GM18870 (cell line): ENCODE measurements around the gene KIF19.

Experiments used
- ATAC-seq: cut with Tn5 transposase; IDR thresholded peaks from one replicate; pipeline ENCODE4 v1.9.1; 2021; ENCODE audit warnings: moderate library complexity; ENCODE audit not compliant: unreplicated experiment

Gene KIF19

DNA sequence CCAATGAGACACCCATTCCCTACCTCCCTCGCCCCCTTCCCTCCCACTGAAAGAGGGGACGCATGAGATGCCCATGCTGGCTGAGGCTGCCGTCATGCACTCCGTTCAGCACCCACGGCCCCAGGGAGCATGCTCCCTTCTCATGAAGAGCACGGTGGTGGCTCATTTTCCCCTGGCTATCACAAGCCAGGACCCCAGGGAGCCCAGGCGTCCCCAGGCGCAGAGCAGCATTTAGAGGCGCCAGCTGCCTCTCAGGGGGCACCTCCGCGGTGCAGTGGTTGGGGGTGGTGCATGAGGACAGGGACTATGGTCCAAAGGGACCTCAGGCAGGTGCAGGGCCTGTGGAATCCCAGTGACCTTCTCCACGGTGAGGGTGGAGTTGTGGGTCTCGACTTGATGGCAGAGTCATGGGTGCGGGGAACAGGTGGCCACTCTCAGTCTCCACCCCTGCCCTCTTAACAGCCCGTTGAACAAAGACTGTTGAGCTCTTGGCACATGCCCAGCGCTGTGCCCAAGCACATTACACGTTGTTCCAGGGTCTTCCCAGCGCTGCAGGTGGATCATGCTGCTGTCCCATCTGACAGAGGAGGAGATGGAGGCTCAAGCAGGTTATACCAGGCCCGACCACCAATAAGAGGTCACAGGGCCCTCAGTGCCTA lies 13.6 kb downstream of the KIF19 start:
- no peak for ATAC-seq

DNA sequence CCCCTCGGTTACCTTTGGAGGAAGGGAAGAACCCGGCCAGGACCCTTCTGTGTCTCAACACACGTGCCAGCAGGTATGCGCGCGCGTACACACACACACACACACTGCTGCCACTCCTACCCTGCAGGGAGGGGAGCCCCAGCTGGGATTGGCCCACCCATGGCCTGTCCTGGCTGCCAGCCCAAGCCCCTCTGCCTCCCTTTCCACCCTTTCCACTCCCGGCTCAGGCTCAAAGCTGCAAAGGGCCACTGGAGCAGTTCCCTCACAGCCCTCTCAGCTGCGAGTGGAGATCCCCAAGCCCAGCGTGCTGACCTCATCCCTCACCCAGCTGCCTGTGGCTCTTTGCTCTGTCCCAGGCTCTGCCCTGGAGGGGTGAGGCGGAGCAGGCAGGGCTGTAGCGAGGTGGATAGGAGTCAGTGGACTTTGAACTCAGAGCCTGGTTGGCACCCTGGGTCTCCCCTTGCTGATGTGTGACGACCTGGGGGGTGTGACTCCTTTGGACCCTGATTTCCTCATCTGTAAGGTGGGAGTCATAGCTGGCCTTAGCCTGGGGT lies 14.5 kb downstream of the KIF19 start:
- no peak for ATAC-seq

DNA sequence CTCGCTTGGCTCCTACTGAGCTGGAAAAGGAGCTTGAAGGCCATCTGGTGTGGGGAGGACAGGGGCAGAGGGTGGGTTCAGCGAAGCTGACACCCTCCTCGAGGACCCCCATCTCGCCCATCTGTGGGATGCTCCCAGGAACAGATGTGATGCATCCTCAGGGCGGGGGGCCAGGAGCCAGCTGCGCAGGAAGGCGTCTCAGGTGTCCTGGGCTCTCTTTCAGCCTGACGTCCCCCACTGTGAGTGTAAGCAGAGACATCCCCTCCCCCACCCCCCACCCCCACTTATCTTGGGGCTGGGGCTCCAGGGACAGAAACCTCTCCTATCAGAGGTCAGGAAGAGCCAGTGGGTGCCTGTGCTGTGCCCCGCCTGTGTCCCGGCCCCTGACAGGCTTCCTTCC lies 16.2 kb downstream of the KIF19 start:
- ATAC-seq = no peak

DNA sequence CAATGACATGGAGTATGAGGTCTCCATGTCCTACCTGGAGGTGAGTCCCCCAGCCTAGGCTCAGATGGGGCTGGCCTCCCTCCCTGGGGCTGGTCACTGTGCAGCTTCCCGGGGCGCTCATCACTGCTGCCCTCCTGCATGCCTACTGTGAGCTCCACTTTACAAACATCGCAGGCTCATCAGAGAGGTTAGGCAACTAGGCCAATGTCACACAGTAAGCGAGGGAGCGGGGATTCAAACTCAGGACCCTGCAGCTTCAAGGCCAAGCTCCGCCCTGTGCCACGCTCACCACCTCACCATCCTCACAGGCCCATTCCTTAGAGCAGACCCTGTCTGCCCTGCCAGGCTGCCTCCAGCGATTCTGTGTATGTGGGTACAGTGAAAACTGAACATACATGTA lies 17.1 kb downstream of the KIF19 start:
- ATAC-seq = no peak

DNA sequence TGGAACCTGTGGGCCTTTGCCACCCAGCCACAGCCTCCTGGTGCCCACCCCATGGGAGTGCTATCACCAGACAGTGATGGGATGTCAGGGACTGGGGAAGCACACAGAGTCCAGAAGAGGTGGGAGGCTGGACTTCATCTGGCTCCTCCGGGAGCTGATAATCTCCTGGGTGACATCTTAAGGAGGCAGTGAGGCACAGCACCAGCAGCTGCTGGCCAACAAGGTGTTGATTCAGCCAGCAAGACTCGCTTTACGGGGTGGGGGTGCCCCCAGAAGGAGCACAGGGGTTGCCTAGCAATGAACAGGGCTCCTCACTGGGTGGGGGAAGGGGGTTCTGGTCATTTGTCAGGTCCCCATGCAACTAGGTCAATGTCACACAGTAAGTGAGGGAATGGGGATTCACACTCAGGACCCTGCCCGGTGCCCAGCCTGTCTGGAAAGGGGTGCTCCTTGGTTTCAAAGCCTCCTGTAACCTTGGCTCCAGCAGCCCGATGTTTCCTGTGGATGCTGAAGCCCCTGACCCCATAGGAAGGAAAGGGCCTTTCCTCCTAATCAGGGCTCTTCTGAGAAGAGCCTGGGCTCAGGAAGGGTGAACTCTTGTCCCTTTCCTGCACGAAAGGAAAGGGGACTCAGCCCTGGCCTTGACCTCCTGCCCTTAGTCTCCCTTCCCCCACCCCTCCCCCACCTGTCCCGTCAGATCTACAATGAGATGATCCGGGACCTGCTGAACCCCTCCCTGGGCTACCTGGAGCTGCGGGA lies 17.7 kb downstream of the KIF19 start:
- ATAC-seq = no peak

DNA sequence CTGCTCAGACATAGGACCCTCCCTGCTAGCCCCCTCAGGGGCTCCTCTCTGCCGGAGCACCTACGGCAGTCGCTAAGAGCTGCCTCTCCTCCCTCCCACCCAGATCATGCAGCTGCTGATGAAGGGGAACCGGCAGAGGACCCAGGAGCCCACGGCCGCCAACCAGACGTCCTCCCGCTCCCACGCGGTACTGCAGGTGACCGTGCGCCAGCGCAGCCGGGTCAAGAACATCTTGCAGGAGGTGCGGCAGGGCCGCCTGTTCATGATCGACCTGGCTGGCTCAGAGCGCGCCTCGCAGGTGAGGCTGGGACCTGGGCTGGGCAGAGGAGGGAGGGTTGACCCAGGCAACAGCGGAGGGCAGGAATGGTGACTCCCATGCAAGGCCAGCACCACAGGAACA lies 18.6 kb downstream of the KIF19 start:
- no peak for ATAC-seq

DNA sequence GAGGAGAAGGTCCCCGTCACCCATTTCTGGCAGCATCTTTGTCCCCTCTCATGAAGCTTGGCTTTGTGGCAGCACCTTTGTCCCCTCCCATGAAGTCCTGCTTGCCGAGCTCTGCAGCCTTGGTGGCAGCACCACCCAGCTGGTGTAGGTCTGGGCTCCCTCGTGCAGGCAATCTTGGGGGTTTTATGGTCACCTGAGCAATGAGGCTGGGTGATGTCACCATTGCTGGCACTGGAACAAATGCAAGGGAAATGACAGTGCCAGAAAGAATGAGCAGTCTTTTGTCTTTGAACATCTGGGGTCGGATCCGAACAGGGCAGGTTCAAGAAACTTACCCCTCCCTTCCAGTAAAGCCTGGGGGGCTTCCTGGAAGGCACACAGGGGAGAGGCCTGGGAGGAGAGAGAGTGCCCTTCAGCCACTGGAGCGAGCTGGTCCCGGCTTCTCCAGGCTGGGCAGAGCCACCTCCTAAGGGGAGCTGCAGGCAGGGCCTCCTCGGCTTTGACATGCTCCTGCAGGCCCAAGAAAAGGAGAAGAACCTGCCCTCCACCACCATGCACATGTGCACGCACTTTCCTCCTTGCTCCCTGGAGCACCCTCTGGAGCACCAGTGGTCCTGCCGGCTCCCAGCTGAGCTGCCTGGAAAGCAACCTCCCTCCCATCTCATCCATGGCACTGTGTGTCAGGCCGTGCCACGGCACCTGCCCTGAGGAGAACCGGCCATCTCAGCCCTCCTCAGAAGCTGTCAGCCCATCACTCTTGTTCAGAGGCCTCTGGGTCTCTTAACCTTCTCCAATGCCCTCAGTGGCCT lies 19.6 kb downstream of the KIF19 start:
- no peak for ATAC-seq

DNA sequence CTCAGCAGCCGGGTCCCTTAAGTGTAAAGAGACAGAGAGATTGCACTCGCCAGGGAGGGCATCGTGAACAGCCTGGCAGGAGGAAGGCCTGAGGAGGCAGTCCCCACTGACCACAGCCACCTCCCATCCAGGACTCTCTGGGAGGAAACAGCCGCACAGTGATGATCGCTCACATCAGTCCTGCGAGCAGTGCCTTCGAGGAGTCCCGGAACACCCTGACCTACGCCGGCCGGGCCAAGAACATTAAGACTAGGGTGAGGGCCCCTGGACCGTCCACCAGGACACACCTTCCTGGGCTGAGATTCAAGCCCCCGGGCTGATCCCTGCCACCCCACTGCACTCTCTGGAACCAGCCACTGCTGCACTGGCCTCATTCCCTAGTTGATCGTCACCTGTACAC lies 21.6 kb downstream of the KIF19 start:
- ATAC-seq = no peak

DNA sequence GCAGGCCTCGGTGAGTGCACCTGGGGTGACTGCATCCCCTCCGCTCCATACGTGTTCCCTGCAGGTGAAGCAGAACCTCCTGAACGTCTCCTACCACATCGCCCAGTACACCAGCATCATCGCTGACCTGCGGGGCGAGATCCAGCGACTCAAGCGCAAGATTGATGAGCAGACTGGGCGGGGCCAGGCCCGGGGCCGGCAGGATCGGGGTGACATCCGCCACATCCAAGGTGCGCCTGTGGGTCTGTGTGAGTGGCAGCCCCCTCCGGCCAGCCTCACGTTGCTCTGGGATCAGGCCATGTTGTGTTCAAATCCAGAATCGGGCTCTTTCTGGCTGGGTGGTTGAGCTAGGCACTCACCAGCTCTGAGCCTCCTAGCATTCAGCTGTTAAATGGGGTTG lies 23.1 kb downstream of the KIF19 start:
- ATAC-seq = no peak

DNA sequence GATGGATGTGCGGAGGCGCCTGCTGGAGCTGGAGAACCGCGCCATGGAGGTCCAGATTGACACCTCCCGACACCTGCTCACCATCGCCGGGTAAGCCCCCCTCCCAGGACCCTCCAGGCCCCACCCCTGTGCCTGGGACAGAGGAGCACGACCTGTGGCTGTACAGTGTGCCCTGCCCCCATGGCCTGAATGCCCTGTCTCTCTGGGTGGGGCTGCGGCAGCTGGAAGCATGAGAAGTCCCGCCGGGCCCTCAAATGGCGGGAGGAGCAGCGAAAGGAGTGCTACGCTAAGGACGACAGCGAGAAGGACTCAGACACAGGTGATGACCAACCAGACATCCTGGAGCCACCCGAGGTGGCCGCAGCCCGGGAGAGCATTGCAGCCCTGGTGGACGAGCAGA lies 24.5 kb downstream of the KIF19 start:
- no peak for ATAC-seq

DNA sequence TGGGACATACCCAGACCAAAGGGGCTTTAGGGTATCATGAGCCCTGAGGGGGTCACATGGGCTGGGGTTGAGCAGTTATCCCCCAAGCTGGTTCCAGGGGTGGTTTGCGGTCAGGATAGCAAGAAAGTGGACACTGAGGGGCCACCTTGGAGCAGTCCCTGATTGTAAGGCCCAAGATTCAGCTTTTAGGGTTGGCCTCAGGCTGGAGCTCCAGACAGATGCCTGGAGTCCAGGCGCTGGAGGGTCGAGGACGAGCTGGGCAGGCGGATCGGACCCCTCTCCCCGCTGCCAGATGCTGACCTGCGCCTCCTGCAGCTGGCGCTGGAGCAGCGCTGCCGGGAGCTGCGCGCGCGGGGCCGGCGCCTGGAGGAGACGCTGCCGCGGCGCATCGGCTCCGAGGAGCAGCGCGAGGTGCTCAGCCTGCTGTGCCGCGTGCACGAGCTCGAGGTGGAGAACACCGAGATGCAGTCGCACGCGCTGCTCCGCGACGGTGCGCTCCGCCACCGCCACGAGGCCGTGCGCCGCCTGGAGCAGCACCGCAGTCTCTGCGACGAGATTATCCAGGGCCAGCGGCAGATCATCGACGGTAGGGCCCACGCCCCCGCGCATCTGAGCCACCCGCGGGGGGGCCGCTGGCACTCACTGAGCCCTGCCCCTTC lies 25.7 kb downstream of the KIF19 start:
- ATAC-seq = no peak

DNA sequence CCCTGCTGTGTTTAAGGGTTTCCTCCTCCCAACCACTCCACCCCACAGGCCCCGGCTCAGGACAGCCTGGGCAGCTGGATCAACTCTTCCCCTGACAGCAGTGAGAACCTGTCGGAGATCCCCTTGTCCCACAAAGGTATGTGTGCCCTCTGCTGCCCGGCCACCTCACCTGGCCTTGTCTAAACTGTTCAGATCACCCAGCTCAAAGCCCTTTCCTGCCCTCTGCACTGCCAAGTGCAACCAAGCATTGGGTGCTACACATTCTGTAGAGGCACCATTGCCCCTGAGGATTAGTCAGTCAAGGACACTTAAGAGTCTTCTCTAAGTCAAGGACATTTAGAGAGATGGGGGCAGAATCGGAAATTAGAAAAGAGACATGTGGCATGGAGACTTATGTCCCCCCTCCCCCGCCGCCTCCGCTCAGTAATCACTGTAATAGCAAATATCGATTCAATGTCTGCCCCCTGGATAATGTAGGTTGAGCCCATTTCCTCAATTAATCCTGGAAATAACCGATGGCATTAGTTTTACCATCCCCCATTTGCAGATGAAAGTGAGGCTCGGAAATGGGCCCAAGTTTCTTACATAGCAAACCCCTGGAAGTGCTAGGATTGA lies 27.5 kb downstream of the KIF19 start:
- ATAC-seq = no peak

DNA sequence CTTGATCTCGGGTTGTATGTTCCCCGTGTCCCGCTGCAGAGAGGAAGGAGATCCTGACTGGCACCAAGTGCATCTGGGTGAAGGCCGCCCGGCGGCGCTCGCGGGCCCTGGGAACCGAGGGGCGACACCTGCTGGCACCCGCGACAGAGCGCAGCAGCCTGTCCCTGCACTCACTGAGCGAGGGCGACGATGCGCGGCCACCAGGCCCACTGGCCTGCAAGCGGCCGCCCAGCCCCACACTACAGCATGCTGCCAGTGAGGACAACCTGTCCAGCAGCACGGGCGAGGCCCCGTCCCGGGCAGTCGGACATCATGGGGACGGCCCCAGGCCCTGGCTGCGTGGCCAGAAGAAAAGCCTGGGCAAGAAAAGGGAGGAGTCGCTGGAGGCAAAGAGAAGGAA lies 28.1 kb downstream of the KIF19 start:
- no peak for ATAC-seq

DNA sequence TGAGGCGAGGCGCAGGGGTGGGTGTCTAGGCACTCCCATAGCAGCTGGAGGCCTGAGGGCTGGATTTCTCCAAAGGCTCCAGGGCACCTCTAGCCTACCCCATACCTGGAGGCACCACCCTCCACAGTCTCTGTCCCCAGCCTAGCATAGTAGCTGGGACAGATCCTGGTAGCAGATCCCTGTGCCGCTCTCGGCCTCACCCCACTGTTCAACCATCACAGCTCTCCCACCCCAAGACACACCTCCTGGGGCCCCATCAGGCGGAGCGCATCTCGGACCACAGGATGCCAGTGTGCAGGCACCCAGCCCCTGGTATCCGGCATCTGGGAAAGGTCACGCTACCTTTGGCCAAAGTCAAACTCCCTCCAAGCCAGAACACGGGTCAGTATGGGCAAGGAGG lies 28.5 kb downstream of the KIF19 start:
- no peak for ATAC-seq

DNA sequence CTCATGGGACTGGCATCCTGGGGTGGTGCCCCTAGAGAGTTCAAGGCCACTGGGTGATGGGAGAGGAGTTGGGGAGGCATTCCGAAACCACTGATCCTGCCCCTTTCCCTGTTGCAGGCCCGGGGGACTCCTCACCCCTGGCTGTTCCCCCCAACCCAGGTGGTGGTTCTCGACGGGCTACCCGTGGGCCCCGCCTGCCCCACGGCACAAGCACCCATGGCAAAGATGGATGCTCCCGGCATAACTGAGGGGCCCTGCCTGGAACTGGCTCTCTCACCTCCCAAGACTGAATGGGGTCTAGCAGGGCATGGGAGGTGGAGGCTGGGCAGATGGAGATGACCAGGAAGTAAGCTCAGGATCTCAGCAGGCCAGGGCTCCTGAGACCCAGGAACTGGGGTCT lies 29.0 kb downstream of the KIF19 start:
- ATAC-seq = no peak

DNA sequence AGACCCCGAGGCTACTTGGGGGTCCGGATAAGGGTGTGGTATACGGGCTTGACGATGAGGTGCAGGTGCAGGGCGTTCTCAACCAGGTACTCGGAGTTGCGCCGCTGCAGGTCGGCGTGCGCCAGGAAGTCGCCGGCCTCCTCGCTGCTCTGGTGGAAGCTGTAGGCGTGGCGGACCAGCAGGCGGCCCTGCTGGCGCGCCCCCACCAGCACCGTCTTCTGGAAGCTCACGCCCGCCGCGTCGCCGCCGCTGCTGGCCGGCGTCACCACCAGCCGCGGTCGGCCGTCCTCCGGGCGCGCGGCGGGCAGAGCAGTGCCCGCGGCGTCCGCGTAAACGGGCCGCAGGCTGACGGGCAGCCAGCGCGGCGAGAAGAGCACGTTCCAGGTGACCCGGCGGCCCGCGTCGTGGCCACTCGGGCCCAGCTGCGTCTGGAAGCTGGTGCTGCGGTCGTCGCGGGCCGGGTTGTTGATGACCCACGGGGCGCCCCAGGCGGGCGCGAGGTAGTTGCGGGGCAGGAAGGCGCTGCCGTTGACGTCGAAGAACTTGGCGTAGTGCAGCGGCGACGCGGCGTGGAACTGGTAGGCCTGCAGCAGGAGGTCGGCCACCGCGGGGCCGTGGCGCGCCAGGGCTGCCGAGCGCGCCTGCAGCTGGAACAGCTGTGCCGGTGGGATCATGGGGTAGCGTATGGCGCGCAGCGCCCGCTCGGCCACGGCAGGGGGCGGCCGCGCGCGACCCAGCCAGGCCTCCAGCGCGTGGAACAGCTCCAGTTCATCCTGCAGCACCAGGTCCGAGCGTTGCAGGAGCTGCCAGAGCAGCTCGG lies 30.8 kb downstream of the KIF19 start:
- ATAC-seq = no peak

DNA sequence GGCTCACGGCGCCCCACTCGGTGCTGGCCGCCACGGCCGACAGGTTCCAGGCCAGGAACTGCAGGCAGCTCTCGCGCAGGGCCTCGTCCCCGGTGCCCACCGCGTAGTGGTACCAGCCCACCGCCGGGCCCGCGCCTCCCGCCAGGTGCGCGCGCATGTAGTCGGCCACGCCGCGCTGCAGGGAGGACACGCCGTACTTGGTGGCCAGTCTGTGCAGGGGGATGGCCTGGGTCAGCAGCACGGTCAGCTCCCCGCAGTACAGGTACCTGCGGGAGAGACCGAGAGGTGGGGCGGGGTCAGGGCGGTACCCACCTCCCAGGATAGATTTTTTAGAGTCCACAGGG lies 31.4 kb downstream of the KIF19 start:
- no peak for ATAC-seq

DNA sequence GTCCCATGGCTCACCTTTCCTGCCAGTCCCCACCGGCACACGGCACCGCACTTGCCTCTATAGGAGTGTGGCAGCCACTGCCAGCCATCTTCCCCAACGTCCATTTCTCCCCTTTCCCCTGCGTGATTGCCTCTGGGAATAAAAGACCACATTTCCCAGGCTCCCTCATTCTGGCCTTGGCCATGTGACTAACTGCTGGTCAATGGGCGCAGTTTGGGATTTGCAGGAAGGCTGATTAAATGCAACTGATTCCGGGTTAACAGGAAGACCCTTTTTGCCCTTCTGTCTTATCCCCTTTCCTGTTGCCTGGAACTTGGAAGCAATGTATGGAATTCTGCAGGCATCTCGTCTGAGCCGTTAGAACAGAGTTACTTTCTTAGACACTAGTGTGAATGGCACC lies 32.7 kb downstream of the KIF19 start:
- ATAC-seq = no peak

DNA sequence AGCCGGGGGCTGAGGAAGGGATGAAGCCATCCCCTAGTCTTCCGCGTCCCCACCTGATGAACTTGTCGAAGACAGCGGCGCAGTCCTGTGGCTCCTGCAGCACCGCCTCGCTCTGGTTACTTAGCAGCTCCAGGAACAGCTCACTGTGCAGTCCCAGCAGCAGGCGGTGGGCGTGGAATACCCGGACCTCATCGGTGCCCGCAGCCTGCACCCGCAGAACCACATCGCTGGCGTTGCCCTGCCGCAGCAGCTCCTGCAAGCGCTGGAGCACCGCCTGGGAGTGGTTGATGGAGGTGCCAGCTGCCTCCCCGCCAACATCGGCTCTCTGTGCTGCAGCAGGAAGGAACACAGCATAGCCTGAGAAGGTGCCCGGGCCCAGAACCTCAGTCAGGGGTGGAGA lies 33.9 kb downstream of the KIF19 start:
- no peak for ATAC-seq

DNA sequence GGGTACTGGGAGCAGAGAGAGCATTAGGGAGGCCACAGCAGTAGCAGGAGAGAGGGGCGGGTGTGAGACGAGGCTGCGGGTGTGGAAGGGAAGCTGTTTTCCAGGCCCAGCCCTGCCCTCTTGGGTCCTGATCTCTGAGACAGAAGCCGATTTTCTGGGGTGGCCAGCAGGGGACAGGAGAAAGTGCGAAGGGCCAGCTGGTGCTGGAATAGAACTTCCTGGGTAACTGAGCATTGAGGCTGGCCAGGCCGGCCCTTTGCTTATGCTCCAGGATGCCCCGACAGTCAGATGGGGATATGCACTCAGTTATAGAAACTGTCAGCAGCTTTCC lies 34.8 kb downstream of the KIF19 start:
- ATAC-seq = no peak
